A549 (cell line): ENCODE results near the gene SMG6.

Experiments
- EHMT2 ChIP-seq: fragments of 200-600 bp; sonication (generic); IDR thresholded peaks from 2 replicates; pipeline ENCODE4 v1.6.1; 2016; ENCODE audit warnings: antibody characterized with exemption, low read depth, mild to moderate bottlenecking, moderate library complexity
- JUN ChIP-seq, 2 experiments: fragments of >200 bp; sonication (Bioruptor Twin); formaldehyde crosslinking; IDR thresholded peaks; 2 replicates in 1 of 2; 3 replicates in 1 of 2; pipeline ENCODE4 v1.6.1; 2016 to 2017
- POLR2A ChIP-seq: IDR thresholded peaks from 2 replicates; pipeline ENCODE4 v1.6.1; 2012; ENCODE audit warnings: mild to moderate bottlenecking, low read length
- RAD21 ChIP-seq, 2 experiments: fragments of >200 bp in 1 of 2; sonication (Bioruptor Twin) in 1 of 2; formaldehyde crosslinking in 1 of 2; IDR thresholded peaks in 1 of 2; conservative IDR thresholded peaks in 1 of 2; 2 replicates in 1 of 2; 3 replicates in 1 of 2; pipeline ENCODE4 v1.6.1; 2012 to 2018; ENCODE audit warnings: inconsistent platforms in 1 of 2
- REST ChIP-seq: fragments of 200-600 bp; sonication (generic); IDR thresholded peaks from 2 replicates; pipeline ENCODE4 v1.6.1; 2016; ENCODE audit warnings: antibody characterized with exemption, mild to moderate bottlenecking, moderate library complexity
- TF ChIP-seq, protein P1 (sequence below): fragments of >200 bp; sonication (Bioruptor Twin); formaldehyde crosslinking; IDR thresholded peaks from 3 replicates; pipeline ENCODE4 v1.5.1; 2016

DNA sequence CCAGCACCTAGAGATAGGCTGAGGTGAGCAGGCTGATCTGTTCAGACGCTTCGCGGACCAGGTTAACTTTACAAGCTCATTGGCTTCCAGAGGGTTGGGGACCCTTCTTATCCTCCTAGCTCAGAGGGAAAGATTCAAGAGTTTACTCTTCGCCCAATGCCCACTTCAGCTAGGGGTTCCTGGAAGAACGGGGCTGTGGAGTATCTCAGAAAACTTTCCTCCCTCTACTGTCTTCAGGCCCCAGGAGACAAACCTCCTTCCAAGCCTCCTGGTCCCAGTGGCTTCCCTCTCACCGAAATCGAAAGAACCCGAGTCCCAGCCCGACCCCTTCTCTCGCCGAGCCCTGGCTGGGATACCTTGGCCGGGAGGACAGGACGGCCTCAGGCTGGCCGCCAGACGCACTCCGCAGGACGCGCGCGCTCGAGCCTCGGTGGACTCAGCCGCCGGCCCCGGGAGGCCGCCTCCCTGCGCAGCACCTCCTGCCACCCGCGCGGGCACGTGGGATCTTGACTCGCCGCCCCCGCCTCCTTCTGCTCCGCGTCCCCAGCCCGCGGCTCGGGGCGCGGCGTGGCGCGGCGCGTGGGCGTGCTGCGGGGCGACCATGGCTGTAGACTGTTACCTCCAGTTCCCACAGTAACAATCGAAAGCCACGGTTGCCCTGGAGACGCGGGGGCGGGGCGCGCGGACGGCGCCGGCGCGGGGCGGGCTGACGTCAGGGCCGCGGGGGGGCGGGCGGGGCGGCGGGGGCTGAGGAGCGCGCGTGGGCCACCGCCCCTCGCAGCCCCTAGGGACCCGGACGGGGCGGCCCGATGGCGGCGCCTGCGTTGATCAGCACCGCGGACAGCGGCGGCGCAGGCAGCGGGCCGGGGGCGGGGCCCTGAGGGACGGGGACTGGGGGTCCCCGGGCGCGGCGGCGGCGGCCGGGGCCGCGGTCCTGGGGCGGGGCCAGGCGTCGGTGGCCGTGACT is 254.0 kb downstream of the SMG6 start:
- TF ChIP-seq, protein P1, sequence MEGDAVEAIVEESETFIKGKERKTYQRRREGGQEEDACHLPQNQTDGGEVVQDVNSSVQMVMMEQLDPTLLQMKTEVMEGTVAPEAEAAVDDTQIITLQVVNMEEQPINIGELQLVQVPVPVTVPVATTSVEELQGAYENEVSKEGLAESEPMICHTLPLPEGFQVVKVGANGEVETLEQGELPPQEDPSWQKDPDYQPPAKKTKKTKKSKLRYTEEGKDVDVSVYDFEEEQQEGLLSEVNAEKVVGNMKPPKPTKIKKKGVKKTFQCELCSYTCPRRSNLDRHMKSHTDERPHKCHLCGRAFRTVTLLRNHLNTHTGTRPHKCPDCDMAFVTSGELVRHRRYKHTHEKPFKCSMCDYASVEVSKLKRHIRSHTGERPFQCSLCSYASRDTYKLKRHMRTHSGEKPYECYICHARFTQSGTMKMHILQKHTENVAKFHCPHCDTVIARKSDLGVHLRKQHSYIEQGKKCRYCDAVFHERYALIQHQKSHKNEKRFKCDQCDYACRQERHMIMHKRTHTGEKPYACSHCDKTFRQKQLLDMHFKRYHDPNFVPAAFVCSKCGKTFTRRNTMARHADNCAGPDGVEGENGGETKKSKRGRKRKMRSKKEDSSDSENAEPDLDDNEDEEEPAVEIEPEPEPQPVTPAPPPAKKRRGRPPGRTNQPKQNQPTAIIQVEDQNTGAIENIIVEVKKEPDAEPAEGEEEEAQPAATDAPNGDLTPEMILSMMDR = no peak
- peak; percentile 32; the same call in 1 of the 2 replicates for TF ChIP-seq POLR2A
- no peak for TF ChIP-seq EHMT2
- TF ChIP-seq RAD21 (conservative IDR thresholded peaks at IDR 0.05 in 1 of 2, IDR thresholded peaks at IDR 0.05 in 1 of 2) = no peak
- no peak; a peak in 2 of 5 replicates for TF ChIP-seq JUN (IDR thresholded peaks at IDR 0.05)
- TF ChIP-seq REST = no peak; the same call in 1 of the 2 replicates
